LNCAP (cell line): Measurements from ENCODE around the gene TMEM167A.

ENCODE experiments used
- CTCF ChIP-seq: fragments of 450-650 bp; IDR thresholded peaks from 2 replicates; pipeline ENCODE4 v1.5.1; 2017; ENCODE audit warnings: mild to moderate bottlenecking

The TMEM167A gene

GRCh38 chr5:83109380-83109779 lies 32.2 kb upstream of the TMEM167A start:
- TF ChIP-seq CTCF = no peak

- TF ChIP-seq CTCF = no peak
Measured at GRCh38 chr5:83107692-83108420, 30.7 kb upstream of the TMEM167A start.

- no peak for TF ChIP-seq CTCF
Measured at GRCh38 chr5:83104021-83104420, 26.8 kb upstream of the TMEM167A start.

- no peak for TF ChIP-seq CTCF
Measured at GRCh38 chr5:83102364-83102980, 25.3 kb upstream of the TMEM167A start.

- TF ChIP-seq CTCF = no peak
Measured at GRCh38 chr5:83101514-83101913, 24.3 kb upstream of the TMEM167A start.

- TF ChIP-seq CTCF = no peak
Measured at GRCh38 chr5:83099445-83099844, 22.3 kb upstream of the TMEM167A start.

GRCh38 chr5:83099001-83099400 lies 21.8 kb upstream of the TMEM167A start:
- TF ChIP-seq CTCF = no peak
